ENCODE measurements around the gene FANK1.
"Not testable (repeated sequence)": the region's sequence is repeated elsewhere in the genome, so short reads cannot be mapped to it uniquely, and the experiment has no call there.

The FANK1 gene

GRCh38 chr10:126034586-126034985 lies 138.2 kb downstream of the FANK1 start:
- DNase-seq = no peak

- DNase-seq = no peak
These were observed 140.2 kb downstream of the FANK1 start for GRCh38 chr10:126036515-126036914.

- no peak for DNase-seq
These were observed 141.6 kb downstream of the FANK1 start for GRCh38 chr10:126037946-126038345.

GRCh38 chr10:126041117-126041516 lies 144.8 kb downstream of the FANK1 start:
- no peak for DNase-seq

DNA sequence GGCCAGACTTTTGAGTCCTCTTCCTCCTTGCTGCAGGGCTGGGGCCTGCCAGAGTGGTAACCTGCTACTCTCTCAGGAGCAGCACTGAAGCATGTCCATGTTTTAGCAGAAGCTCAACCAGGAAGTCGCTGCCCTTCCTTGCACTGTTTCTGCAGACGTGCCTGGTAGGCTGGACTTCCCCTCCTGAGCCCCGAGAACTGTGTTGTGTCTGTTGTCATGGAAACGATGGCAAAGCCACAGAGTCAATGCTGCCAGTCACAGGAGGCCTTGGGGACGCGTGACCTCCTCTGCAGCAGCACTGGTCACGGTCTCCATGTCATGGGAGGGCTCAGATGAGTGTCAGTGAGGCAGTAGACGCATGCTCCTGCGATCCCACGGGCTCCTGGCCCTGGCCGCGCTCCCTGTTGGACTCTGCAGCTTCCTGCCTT lies 145.5 kb downstream of the FANK1 start:
- no peak for DNase-seq

- DNase-seq = no peak
These were observed 146.0 kb downstream of the FANK1 start for GRCh38 chr10:126042354-126042753.

DNA sequence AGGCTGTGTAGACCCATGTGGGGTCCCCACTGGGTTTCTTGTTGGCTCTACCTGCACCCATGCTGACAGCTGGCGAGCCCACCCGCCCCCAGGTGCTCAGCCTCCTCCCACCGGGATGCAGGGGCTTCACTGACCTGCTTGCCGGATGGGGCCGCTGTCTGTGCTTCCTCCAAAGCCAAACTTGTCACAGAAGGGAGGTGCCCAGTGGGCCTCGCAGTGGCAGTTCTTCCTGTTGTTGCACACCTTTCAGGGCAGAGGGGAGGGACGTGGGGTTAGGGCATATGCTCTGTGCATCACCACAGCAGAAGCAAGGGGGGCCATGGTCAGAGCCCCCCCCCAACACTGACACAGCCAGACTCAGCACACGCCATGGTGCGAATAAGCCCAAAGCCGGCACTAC lies 146.5 kb downstream of the FANK1 start:
- no peak for DNase-seq

- DNase-seq = no peak
These were observed 147.0 kb downstream of the FANK1 start for GRCh38 chr10:126043389-126043788.

DNA sequence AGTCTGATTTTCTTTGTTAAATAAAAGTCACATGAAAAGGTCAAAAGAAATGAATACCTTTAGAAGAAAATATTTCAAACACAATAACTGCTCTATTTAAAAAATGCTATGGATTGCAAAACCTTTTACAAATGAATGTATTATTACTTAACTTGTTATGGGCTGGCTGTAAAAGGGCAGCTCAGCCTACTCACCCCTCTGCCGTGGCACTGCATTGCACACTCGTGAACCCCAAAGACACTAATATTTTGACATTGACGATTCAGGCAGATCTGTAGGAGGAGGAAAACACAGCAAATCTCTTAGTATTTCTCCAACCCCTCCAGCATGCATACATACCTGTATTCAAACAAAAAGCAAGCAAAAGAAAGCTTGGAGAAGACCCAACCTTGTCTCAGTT lies 149.5 kb downstream of the FANK1 start:
- no peak for DNase-seq

GRCh38 chr10:126046831-126047230 lies 150.5 kb downstream of the FANK1 start:
- no peak for DNase-seq

- not testable (repeated sequence) for DNase-seq
These were observed 151.4 kb downstream of the FANK1 start for GRCh38 chr10:126047749-126048148.

DNA sequence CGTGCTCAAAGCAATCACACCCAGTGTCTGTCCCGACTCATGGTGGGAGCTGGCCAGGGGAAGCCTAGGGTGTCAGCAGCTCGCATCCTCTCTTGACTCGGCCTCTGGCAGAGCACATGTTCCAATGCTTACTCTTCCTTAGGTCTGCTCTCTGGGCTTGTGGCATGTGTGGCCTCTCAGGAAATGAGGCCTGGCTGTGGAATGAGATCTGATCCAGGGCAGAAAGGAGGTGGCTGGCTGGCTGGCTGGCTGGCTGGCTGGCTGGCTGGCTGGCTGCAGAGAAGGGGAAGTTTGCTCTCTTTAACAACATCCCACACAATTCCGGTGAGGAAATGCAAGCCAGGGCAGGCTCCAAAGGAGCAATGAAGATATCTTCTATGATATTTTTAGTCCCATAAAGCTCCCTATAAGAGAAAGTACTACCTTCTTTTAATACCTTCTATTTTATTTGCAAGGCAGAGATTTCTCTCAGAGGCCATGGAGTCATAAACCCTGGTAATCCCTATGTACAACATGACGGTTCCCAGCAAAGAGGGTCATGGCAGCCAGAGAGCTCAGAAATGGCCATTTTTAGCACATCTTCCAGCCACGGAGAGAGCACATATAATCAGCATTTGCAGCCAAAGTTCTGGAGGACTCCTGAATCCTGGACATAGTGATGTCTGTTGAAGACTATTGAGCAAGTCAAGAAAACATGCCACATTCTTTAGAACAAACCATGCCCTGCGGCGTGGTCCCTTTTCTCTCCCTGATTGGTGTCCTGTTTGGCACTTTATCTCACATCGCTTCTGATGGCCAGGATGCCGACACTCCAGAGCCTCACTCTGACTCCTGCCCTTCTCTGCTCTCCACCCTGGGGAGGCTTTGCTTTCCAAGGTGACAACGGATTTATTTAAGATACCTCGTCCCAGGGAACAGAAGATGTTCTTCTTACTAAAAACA lies 153.7 kb downstream of the FANK1 start:
- no peak for DNase-seq

- no peak for DNase-seq
These were observed 155.8 kb downstream of the FANK1 start for GRCh38 chr10:126052171-126052570.

- DNase-seq = no peak
These were observed 157.8 kb downstream of the FANK1 start for GRCh38 chr10:126054191-126054590.

- no peak for DNase-seq
These were observed 161.1 kb downstream of the FANK1 start for GRCh38 chr10:126057494-126057893.

DNA sequence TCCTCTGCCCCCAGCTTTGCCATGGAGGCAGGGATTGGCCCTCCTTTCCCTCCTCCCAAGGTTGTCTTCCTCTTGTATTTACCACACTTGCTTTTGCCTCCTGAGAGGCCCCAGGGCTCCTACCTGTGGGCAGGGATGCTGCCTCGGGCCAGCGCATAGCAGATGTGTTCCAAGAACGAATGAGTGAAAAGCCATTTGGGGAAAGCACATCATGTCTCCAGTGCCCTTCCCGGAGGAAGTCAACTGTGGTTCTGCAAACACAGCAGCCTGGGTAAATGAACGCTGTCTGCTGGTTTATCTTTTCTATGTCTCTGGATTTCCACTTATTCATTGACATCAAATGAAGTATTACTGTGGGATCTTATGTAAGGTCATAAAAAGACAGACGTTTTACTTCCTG lies 161.7 kb downstream of the FANK1 start:
- DNase-seq = no peak

GRCh38 chr10:126058507-126058906 lies 162.1 kb downstream of the FANK1 start:
- DNase-seq = no peak
